ENCODE results near the gene CGB7. TPM values are rescaled to one million over a fixed set of nuclear protein-coding genes. Genes with fewer than 3 reads are reported as not detected.
"Not testable (repeated sequence)": the region's sequence is repeated elsewhere in the genome, so short reads cannot be mapped to it uniquely, and the experiment has no call there.

CGB7 gene
- total RNA-seq, 1 donor from 2014 or later, result not detected

- DNase-seq, result not testable (repeated sequence)
Observed at GRCh38 chr19:49039736-49040135, 17.8 kb downstream of the CGB7 start.

- DNase-seq, result not testable (repeated sequence)
Observed at GRCh38 chr19:49038557-49039276, 18.8 kb downstream of the CGB7 start.

- not testable (repeated sequence) for DNase-seq
Observed at GRCh38 chr19:49038111-49038510, 19.4 kb downstream of the CGB7 start.

DNA sequence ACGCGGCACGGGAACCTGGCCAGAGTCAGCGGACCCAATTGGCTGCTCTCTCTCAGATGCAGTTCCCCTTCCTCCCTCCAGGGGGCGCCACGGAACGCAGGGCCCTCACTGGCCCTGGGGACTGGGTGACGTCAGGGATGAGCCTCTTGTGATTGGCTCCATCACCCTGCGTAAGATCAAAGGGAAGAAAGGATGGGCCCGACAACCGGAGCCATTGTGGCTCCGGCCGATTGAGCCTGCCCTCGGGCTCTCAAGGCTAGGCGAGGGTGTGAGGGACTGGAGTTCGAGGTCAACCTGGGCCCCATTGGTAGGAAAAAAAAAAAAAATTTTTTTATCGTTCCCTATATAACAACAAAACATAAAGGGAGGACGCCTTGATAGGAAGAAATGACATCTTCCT lies 20.7 kb downstream of the CGB7 start, which contains the start of gene CGB1:
TSS of gene CGB1 (minus strand) at position 81 of the 400 bp plus-strand sequence. CDS start 184 bp downstream, outside the sequence.
- not testable (repeated sequence) for DNase-seq

DNA sequence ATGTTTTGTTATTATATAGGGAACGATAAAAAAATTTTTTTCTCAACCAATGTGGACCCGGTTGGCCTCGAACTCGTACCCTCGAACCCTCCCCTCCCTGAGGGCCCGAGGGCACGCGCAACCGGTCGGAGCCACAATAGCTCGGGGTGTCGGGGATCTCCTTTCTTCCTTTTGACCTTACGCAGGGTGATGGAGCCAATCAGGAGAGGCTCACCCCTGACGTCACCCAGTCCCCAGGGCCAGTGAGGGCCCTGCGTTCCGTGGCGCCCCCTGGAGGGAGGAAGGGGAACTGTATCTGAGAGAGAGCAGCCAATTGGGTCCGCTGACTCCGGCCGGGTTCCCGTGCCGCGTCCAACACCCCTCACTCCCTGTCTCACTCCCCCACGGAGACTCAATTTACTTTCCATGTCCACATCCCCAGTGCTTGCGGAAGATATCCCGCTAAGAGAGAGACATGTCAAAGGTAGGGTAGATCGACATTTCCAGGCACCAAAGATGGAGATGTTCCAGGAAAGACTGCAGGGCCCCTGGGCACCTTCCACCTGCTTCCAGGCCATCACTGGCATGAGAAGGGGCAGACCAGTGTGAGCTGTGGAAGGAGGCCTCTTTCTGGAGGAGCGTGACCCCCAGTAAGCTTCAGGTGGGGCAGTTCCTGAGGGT lies 25.8 kb downstream of the CGB7 start, which contains the start of gene CGB2:
TSS of gene CGB2 (plus strand) at position 249 of the 660 bp plus-strand sequence. CDS start at position 455, 206 bp downstream.
- not testable (repeated sequence) for DNase-seq

DNA sequence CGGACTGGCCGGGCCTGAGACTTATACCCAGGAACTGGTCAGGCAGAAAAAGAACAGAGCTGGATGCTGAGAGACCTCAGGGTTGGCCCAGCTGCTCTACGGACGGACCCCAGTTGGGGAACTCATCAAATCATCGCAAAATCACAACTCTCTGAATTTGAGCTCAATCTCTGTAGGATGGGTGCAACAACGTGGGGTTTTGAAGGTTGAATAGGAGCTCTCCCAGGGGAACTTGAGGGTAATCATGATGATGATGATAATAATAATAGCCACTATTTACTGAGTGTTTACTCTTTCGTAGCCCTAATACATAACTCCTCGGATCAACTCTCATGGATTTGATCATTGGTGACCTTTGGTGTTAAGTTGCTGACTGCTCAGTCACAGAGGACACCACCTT lies 27.2 kb downstream of the CGB7 start:
- not testable (repeated sequence) for DNase-seq

DNA sequence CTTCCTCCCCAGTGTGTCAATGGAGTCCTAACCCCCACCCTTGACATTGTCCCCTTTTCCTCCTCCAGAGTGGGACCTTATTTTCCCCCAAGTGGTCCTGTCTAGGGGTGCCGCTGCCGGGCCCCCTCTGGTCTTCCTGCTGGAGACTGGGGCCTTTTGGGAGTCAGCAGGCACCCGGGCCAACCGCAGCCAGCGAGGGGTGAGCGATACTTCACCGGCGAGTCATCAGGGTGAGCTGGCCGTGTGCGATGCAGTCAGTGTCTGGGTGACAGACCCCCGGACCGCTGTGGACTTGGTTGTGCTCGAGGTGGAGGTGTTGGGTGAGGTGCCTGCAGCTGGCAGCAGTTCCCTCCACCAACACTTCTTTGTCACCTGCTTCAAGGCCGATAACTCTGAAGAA lies 27.8 kb downstream of the CGB7 start:
- DNase-seq, result not testable (repeated sequence)

DNA sequence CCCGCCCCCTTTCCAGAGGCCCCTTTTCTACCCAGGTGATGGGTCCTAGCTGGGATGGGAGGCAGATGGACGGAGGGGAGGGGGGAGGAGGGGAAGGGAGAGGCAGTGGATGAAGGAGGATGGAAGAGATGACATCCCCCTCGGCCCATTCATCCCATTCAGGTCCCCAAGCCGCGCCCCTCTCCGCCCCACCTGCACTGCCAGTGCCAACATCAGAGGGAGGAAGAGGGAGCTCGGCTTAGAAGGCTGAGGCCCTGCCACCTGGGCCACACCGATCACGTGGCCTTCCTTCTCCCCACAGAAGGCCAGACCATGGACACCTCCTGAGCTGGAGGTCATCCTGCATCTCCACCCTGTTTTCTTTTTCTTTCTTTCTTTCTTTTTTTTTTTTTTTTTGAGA lies 28.9 kb downstream of the CGB7 start:
- DNase-seq, result not testable (repeated sequence)

GRCh38 chr19:49025599-49025998 lies 31.9 kb downstream of the CGB7 start:
- DNase-seq, result not testable (repeated sequence)

DNA sequence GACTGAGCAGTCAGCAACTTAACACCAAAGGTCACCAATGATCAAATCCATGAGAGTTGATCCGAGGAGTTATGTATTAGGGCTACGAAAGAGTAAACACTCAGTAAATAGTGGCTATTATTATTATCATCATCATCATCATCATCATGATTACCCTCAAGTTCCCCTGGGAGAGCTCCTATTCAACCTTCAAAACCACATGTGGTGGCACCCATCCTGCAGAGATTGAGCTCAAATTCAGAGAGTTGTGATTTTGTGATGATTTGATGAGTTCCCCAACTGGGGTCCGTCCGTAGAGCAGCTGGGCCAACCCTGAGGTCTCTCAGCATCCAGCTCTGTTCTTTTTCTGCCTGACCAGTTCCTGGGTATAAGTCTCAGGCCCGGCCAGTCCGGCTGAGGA lies 32.5 kb downstream of the CGB7 start:
- not testable (repeated sequence) for DNase-seq

DNA sequence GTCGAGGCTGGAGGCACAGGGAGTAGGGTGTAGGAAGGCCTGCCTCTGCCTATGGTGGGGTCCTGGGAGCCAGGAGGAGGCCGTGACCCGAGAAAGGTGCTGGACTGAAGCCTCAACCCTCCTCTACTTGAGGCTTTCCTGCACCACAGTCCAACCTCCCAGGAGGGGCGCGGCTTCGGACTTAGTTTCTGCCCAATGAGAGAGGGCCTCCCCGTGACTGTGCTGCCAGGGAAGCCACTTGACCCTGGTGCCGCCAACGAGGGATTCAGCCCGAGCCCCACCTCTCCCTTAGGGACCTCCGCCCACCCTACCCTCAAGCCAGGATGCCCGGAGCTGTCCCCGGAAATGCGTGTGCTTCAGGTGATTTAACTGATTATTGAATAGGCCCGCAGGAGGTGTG lies 33.3 kb downstream of the CGB7 start, which contains the start of gene CGB3:
TSS of gene CGB3 (minus strand) at position 101 of the 400 bp plus-strand sequence. CDS start 362 bp downstream, outside the sequence.
- DNase-seq, result not testable (repeated sequence)

GRCh38 chr19:49022116-49022515 lies 35.4 kb downstream of the CGB7 start:
- no peak for DNase-seq

- no peak for DNase-seq
Observed at GRCh38 chr19:49020931-49021895, 36.3 kb downstream of the CGB7 start.

- DNase-seq, result no peak
Observed at GRCh38 chr19:49020342-49020741, 37.2 kb downstream of the CGB7 start.

DNA sequence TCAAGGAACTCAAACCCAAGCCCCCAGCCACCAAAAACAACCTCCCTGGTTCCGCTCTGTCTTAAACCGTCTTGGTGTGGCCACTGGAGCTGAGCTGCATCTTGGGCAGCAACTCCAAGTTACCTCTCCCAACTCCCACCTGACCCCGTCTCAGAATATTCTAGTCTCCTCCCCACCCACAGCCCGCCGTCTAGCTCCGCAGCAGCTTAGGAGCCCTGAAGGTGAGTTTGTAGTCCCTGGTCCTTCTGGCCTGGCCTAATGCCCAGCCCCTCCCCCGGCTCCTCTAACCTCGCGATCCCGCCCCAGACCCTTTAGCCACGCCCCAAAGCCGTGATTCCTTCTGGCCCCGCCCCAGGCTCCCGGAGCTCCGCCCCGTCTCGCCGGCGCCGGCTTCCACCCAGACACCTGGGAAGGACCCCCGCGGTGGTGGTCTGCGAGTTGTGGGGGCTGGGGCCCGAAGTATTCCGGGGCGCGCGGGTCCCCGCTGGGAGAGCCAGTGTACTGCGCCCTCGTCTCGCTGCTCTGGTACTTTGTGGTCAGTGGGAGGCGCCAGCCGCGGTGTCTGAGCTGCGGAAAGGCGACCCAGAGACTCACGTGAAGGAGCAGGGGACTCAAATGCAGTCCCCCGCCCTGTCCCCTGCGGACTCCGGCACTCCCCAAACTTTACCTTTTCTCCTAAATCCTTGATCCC lies 38.2 kb downstream of the CGB7 start:
- DNase-seq, result peak; percentile 60

DNA sequence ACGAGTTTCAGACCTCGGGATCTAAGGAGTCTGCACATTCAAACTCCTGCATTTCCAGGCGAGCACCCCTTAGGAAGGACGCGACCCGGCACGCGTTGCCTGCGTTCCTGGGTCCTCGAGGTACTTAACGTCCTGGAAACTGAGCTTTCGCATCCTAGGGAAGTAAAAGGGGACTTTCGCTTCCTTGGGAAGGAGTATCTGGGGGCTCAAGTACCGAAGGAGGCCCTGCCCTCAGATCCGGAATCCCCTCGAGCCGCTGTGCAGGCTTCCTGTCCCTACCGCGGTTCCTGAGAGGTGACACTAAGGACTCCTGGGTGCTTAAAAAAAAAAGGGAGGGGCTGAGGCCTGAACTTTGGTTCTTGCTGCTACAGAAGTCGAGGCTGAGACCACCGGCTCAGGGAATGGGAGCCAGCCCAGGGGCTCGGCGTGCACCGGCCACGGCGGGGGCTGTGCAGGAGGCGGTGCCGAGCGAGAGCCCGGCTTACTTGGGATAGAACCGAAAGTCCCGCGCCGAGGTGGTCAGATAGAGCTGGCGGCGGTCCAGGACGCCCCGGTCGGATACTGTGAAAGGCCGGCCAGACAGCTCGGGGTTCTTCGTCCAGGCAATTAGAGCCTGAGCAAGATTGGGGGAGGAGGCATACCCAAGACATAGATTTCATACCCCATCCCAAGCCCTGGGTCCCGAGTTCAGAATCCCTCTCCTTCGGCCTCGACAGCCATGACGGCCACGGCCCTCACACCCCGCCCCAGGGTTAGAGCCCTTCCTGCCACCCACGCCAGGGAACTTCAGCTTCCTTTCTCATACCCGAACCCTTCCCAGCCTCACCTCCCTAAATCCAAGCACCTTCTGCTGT lies 38.9 kb downstream of the CGB7 start:
- DNase-seq, result peak; percentile 19

GRCh38 chr19:49017666-49018351 lies 39.7 kb downstream of the CGB7 start:
- peak; percentile 72 for DNase-seq

GRCh38 chr19:49017041-49017665 lies 40.4 kb downstream of the CGB7 start, which contains the start of gene LHB:
TSS of gene LHB (minus strand) at chr19:49017091. CDS start at chr19:49017081, 10 bp downstream.
- no peak for DNase-seq

DNA sequence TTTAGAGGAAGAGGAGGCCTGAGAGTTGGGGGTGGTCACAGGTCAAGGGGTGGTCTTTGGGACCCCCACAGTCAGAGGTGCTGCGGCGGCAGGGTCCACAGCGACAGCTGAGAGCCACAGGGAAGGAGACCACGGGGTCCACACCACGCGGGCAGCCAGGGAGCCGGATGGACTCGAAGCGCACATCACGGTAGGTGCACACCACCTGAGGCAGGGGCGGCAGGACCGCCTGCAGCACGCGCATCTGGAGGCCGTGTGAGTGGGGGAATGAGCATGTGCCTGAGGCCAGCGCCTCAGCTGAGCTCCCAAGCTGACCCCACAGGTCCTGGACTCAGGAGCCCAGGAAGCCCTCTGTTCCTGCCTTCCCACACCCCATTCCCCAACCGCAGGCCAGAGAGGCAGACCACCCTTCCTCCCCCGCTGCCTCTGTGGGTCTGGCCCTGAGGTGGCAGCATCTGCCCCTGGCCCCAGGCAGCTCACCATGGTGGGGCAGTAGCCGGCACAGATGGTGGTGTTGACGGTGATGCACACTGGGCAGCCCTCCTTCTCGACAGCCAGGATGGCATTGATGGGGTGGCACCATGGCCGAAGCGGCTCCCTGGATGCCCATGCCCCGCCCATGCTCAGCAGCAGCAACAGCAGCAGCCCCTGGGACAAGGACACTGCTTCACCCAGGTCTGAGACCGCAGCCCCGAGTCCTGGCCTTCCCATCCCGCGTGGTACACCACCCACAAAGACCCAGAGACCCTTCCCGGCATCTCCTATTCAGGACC lies 41.3 kb downstream of the CGB7 start:
- DNase-seq, result no peak

Measured in dermis blood vessel endothelial cell (primary cell).